K562 treated with DMSO at 1 percent for 4 hours (cell line): ENCODE results near the gene GUCY2D. TPM values are rescaled to one million over a fixed set of nuclear protein-coding genes. Genes with fewer than 3 reads are reported as not detected.

Experiments used
- total RNA-seq: library from RNA; unstranded; fragments of 300-600 nt; gene quantifications from 2 replicates; pipeline ENCODE4 v1.2.3, GENCODE V29; 2022; ENCODE audit not compliant: insufficient read depth

Gene GUCY2D
- not detected in 2 replicates for total RNA-seq

GRCh38 chr17:8001976-8002720 lies at the start of gene GUCY2D:
GUCY2D (plus strand) TSS chr17:8002615; CDS start chr17:8003048, 433 bp downstream.

GRCh38 chr17:8038954-8039610 lies 36.7 kb downstream of the GUCY2D start, which contains the start of gene ALOX15B:
ALOX15B (plus strand) TSS chr17:8039059; CDS start chr17:8039156, 97 bp downstream.

Other genes with a start within 250 kb of the GUCY2D start
- gene KDM6B, start 168.4 kb upstream of the GUCY2D start, total RNA-seq: 16.3 and 17.1 TPM in 2 replicates
- 1.4 TPM in 1 of 2 replicates, not detected in the other for gene TMEM88, start 147.5 kb upstream of the GUCY2D start, total RNA-seq
- gene NAA38, start 145.1 kb upstream of the GUCY2D start, total RNA-seq: 27.8 and 29.8 TPM in 2 replicates
- gene CYB5D1, start 144.6 kb upstream of the GUCY2D start, total RNA-seq: 1.2 and 3.8 TPM in 2 replicates
- gene CHD3, start 113.8 kb upstream of the GUCY2D start, total RNA-seq: 28.9 and 41.1 TPM in 2 replicates
- 0.99 and 8.4 TPM in 2 replicates for gene RNF227, start 86.3 kb upstream of the GUCY2D start, total RNA-seq
- 0.51 and 2.6 TPM in 2 replicates for gene KCNAB3, start 72.8 kb upstream of the GUCY2D start, total RNA-seq
- gene TRAPPC1, start 70.7 kb upstream of the GUCY2D start, total RNA-seq: 103 and 117 TPM in 2 replicates
- gene CNTROB, start 70.4 kb upstream of the GUCY2D start, total RNA-seq: 17.7 and 26.8 TPM in 2 replicates
- gene ALOX15B, start 36.4 kb downstream of the GUCY2D start, total RNA-seq: not detected in 2 replicates
- gene ALOX12B, start 85.1 kb downstream of the GUCY2D start, total RNA-seq: not detected in 2 replicates
- gene ALOXE3, start 115.9 kb downstream of the GUCY2D start, total RNA-seq: not detected in 2 replicates
- gene HES7, start 121.5 kb downstream of the GUCY2D start, total RNA-seq: 1.7 TPM in 1 of 2 replicates, not detected in the other
- 7.5 and 13.8 TPM in 2 replicates for gene PER1, start 149.8 kb downstream of the GUCY2D start, total RNA-seq
- gene VAMP2, start 160.3 kb downstream of the GUCY2D start, total RNA-seq: 40.3 and 40.9 TPM in 2 replicates
- gene TMEM107, start 173.8 kb downstream of the GUCY2D start, total RNA-seq: 7.7 and 11.9 TPM in 2 replicates
- 5.2 and 6.4 TPM in 2 replicates for gene BORCS6, start 187.6 kb downstream of the GUCY2D start, total RNA-seq
- gene AURKB, start 208.0 kb downstream of the GUCY2D start, total RNA-seq: 125 and 132 TPM in 2 replicates
- 3.3 and 8.0 TPM in 2 replicates for gene CTC1, start 245.4 kb downstream of the GUCY2D start, total RNA-seq
- 7.0 and 10.4 TPM in 2 replicates for gene PFAS, start 246.7 kb downstream of the GUCY2D start, total RNA-seq